Neural cell (in vitro differentiated cells): ENCODE measurements around the gene DHX30. TPM values are rescaled to one million over a fixed set of nuclear protein-coding genes. Genes with fewer than 3 reads are reported as not detected.

Source experiments
- H2AFZ ChIP-seq: fragments of 200-600, 300-800 bp; sonication (generic), shearing (Covaris generic); 2 replicates; pipeline ENCODE4 v1.6.0; 2014; ENCODE audit warnings: low read depth, mild to moderate bottlenecking, antibody characterized with exemption, low read length, moderate library complexity
- H3F3A ChIP-seq: fragments of 200-600 bp; shearing (Covaris generic); 2 replicates; pipeline ENCODE4 v1.6.1; 2016; ENCODE audit warnings: mild to moderate bottlenecking, moderate library complexity, mixed read lengths, antibody characterized with exemption, low read length; ENCODE audit not compliant: insufficient read depth, poor library complexity, severe bottlenecking
- H3K27ac ChIP-seq: fragments of 200-600, 300-800 bp; sonication (generic), shearing (Covaris generic); 2 replicates; pipeline ENCODE4 v1.5.1; 2014; ENCODE audit warnings: mild to moderate bottlenecking, low read length, moderate library complexity
- H3K27me3 ChIP-seq: fragments of 300-800, 200-600 bp; sonication (generic), shearing (Covaris generic); 2 replicates; pipeline ENCODE4 v1.6.0; 2014; ENCODE audit warnings: mild to moderate bottlenecking, low read depth, low read length, moderate library complexity; ENCODE audit not compliant: insufficient read depth
- H3K36me3 ChIP-seq: fragments of 300-800, 200-600 bp; sonication (generic), shearing (Covaris generic); 2 replicates; pipeline ENCODE4 v1.5.1; 2014; ENCODE audit warnings: mild to moderate bottlenecking, antibody characterized with exemption, low read length, moderate library complexity; ENCODE audit not compliant: insufficient read depth
- H3K4me2 ChIP-seq: fragments of 300-800, 200-600 bp; sonication (generic), shearing (Covaris generic); 2 replicates; pipeline ENCODE4 v1.6.0; 2014; ENCODE audit warnings: mild to moderate bottlenecking, low read length
- H3K4me3 ChIP-seq: fragments of 300-800, 200-600 bp; sonication (generic), shearing (Covaris generic); 2 replicates; pipeline ENCODE4 v1.5.1; 2014; ENCODE audit warnings: mild to moderate bottlenecking, low read length, moderate library complexity
- H3K79me2 ChIP-seq: fragments of 200-600 bp; shearing (Covaris generic); replicated peaks from 2 replicates; pipeline ENCODE4 v1.6.0; 2014; ENCODE audit warnings: mild to moderate bottlenecking, low read length, moderate library complexity; ENCODE audit not compliant: insufficient read depth
- H3K9ac ChIP-seq: fragments of 300-800, 200-600 bp; sonication (generic), shearing (Covaris generic); 2 replicates; pipeline ENCODE4 v1.6.1; 2016; ENCODE audit warnings: mild to moderate bottlenecking, low read length, mixed read lengths
- H3K9me2 ChIP-seq: fragments of 200-600 bp; shearing (Covaris generic); 2 replicates; pipeline ENCODE4 v1.6.1; 2016; ENCODE audit warnings: mild to moderate bottlenecking, low read length, mixed read lengths; ENCODE audit not compliant: insufficient read depth
- H3K9me3 ChIP-seq: fragments of 200-600, 300-800 bp; sonication (generic), shearing (Covaris generic); 2 replicates; pipeline ENCODE4 v1.6.1; 2016; ENCODE audit warnings: mild to moderate bottlenecking, mixed run types, low read length, moderate library complexity, mixed read lengths
- H4K20me1 ChIP-seq: fragments of 200-600 bp; shearing (Covaris generic); 2 replicates; pipeline ENCODE4 v1.6.1; 2016; ENCODE audit warnings: mild to moderate bottlenecking, mixed run types; ENCODE audit not compliant: insufficient read depth
- EP300 ChIP-seq: fragments of 450-650 bp; conservative IDR thresholded peaks from 2 replicates; pipeline ENCODE4 v1.6.1; 2014; ENCODE audit warnings: antibody characterized with exemption, mild to moderate bottlenecking, moderate library complexity; ENCODE audit not compliant: poor library complexity, severe bottlenecking
- EZH2 ChIP-seq: fragments of 200-600, 300-800 bp; shearing (Covaris generic), sonication (generic); IDR thresholded peaks from 2 replicates; pipeline ENCODE4 v1.6.1; 2014; ENCODE audit warnings: antibody characterized with exemption, low read length, borderline replicate concordance, mild to moderate bottlenecking; ENCODE audit not compliant: insufficient read depth, poor library complexity, severe bottlenecking
- MXI1 ChIP-seq: fragments of 450-650 bp; conservative IDR thresholded peaks from 2 replicates; pipeline ENCODE4 v1.6.1; 2014; ENCODE audit warnings: antibody characterized with exemption, mild to moderate bottlenecking; ENCODE audit not compliant: poor library complexity, severe bottlenecking
- POLR2AphosphoS5 ChIP-seq: IDR thresholded peaks from 2 replicates; pipeline ENCODE4 v1.6.1; 2012
- RAD21 ChIP-seq: fragments of 450-650 bp; conservative IDR thresholded peaks from 2 replicates; pipeline ENCODE4 v1.6.1; 2014; ENCODE audit warnings: antibody characterized with exemption, mild to moderate bottlenecking, moderate library complexity
- SMC3 ChIP-seq: fragments of 450-650 bp; conservative IDR thresholded peaks from 2 replicates; pipeline ENCODE4 v1.6.1; 2014; ENCODE audit warnings: antibody characterized with exemption, mild to moderate bottlenecking, moderate library complexity; ENCODE audit not compliant: poor library complexity
- TAF1 ChIP-seq: IDR thresholded peaks from 2 replicates; pipeline ENCODE4 v1.6.1; 2012; ENCODE audit warnings: low read depth
- polyA plus RNA-seq: library from polyadenylated mRNA; depleted of rRNA; stranded (reverse); fragments of >200 nt; gene quantifications from 2 replicates; pipeline ENCODE4 v1.2.3, GENCODE V29; 2014
- TF ChIP-seq, protein P1 (sequence below): fragments of 450-650 bp; IDR thresholded peaks from 2 replicates; pipeline ENCODE4 v1.5.1; 2014; ENCODE audit warnings: antibody characterized with exemption, mild to moderate bottlenecking, moderate library complexity; ENCODE audit not compliant: poor library complexity, severe bottlenecking
- TF ChIP-seq, protein P2 (sequence below): IDR thresholded peaks from 2 replicates; pipeline ENCODE4 v1.6.1; 2012; ENCODE audit warnings: borderline replicate concordance

Gene DHX30
- polyA plus RNA-seq, 1 donor from 2014 or later = 101 TPM

DNA sequence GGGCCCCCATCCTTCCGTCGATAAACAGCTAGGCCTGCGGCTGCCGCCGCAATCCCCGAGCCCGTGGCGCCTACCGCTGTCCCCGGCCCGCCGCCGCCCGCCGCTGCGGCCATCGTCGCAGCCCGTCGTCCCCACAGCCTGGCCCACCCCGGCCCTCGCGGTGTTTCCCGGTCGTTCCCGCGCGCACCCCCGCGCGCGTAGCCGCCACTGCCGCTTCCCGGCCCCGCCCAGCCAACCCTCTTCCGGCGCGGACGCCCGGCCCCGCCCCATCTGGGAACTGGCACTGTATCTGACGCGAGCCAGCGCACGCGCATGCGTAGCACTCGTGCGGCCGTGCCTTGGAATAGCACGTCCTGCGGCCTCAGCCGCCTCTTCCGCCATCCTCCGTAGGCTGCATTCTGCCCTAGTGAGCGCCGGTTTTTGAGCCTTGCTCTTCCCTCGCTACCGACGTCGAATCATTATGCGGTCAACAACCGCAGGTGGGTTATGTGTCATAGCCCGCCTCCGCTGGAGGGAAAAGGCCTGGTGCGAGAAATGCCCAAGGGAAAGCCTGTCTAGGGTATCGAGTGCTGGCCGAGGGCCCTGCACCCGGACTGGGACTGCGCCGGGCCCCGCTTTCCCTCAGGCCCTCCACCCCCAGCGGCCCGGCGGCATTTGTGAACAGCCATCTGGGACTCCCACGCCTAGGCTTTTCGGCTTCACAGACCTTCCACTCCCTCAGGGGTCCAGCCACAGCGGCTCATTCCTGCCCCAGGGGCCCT lies 21.1 kb upstream of the DHX30 start, which contains the start of gene SMARCC1:
SMARCC1 (minus strand) TSS at position 209 of the 761 bp plus-strand sequence; CDS start at position 113, 96 bp downstream.
- no peaks in the 10 kb centered on the region for H3K27me3 ChIP-seq
- H3K9me3 ChIP-seq = no peaks in the 10 kb centered on the region
- no peaks in the 10 kb centered on the region for H3K9me2 ChIP-seq
- H3K79me2 ChIP-seq = peaks cover 41% of the 10 kb centered on the region
- peak within 1 kb of the TSS; percentile 92 for H3K4me2 ChIP-seq
- peak within 1 kb of the TSS; percentile 94 for H3K27ac ChIP-seq
- no peaks in the 10 kb centered on the region for H3K36me3 ChIP-seq
- peak within 1 kb of the TSS; percentile 77 for H3K4me3 ChIP-seq
- peak within 1 kb of the TSS; percentile 85 for H2AFZ ChIP-seq
- TF ChIP-seq POLR2AphosphoS5 (peak; percentile 98), EP300 (peak; percentile 13), SMC3 (no peak), MXI1 (peak; percentile 78), RAD21 (no peak), EZH2 (no peak), TAF1 (peak; percentile 80)
- TF ChIP-seq, protein P1, sequence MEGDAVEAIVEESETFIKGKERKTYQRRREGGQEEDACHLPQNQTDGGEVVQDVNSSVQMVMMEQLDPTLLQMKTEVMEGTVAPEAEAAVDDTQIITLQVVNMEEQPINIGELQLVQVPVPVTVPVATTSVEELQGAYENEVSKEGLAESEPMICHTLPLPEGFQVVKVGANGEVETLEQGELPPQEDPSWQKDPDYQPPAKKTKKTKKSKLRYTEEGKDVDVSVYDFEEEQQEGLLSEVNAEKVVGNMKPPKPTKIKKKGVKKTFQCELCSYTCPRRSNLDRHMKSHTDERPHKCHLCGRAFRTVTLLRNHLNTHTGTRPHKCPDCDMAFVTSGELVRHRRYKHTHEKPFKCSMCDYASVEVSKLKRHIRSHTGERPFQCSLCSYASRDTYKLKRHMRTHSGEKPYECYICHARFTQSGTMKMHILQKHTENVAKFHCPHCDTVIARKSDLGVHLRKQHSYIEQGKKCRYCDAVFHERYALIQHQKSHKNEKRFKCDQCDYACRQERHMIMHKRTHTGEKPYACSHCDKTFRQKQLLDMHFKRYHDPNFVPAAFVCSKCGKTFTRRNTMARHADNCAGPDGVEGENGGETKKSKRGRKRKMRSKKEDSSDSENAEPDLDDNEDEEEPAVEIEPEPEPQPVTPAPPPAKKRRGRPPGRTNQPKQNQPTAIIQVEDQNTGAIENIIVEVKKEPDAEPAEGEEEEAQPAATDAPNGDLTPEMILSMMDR = peak; percentile 46
- TF ChIP-seq, protein P2, sequence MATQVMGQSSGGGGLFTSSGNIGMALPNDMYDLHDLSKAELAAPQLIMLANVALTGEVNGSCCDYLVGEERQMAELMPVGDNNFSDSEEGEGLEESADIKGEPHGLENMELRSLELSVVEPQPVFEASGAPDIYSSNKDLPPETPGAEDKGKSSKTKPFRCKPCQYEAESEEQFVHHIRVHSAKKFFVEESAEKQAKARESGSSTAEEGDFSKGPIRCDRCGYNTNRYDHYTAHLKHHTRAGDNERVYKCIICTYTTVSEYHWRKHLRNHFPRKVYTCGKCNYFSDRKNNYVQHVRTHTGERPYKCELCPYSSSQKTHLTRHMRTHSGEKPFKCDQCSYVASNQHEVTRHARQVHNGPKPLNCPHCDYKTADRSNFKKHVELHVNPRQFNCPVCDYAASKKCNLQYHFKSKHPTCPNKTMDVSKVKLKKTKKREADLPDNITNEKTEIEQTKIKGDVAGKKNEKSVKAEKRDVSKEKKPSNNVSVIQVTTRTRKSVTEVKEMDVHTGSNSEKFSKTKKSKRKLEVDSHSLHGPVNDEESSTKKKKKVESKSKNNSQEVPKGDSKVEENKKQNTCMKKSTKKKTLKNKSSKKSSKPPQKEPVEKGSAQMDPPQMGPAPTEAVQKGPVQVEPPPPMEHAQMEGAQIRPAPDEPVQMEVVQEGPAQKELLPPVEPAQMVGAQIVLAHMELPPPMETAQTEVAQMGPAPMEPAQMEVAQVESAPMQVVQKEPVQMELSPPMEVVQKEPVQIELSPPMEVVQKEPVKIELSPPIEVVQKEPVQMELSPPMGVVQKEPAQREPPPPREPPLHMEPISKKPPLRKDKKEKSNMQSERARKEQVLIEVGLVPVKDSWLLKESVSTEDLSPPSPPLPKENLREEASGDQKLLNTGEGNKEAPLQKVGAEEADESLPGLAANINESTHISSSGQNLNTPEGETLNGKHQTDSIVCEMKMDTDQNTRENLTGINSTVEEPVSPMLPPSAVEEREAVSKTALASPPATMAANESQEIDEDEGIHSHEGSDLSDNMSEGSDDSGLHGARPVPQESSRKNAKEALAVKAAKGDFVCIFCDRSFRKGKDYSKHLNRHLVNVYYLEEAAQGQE = peak; percentile 88
- peaks cover 10% of the 10 kb centered on the region for H3F3A ChIP-seq
- peaks cover 4% of the 10 kb centered on the region for H4K20me1 ChIP-seq
- H3K9ac ChIP-seq = peak within 1 kb of the TSS; percentile 93

DNA sequence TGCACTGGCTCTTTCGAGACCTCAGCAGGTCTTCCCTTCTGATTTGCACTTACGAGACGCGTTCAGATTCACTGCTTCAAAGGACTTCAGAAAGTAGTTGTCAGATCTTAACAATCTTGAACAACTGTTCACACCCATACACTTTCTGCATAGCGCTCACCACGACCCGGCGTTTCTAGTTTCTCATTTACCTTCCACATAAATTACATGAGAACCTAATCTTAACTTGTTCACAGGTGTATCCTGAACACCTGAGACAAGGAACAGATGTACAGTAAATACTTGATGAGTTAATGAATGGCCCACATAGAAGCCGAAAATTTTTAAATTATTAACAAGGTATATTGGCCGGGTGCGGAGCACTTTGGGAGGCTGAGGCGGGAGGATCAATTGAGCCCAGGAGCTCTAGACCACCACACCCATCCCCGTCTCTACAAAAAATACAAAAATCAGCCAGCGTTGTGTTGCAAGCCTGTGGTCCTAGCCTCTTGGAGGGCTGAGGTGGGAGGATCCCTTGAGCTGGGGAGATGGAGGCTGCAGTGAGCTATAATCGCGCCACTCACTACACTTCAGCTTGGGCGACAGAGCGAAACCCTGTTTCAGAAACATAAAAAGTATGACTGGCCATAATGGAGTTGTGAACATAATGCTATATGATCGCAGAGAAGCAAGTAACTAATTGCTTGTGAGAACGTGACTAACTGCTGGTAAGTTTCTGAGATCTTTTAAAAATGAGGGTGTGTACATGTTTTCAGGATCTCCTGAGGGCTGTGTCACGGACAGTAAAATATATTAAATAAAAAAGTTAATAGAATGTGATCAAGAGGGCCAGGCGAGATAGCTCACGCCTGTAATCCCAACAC lies 20.3 kb upstream of the DHX30 start:
- H3K27ac ChIP-seq = peak overlapping the region; percentile 94
- peak overlapping the region; percentile 77 for H3K4me3 ChIP-seq
- H4K20me1 ChIP-seq = peaks cover 4% of the 10 kb centered on the region
- H3K9ac ChIP-seq = peak overlapping the region; percentile 93
- H3K9me2 ChIP-seq = no peaks in the 10 kb centered on the region
- H3K9me3 ChIP-seq = no peaks in the 10 kb centered on the region
- peaks cover 35% of the 10 kb centered on the region for H3K79me2 ChIP-seq
- no peaks in the 10 kb centered on the region for H3K27me3 ChIP-seq
- H3F3A ChIP-seq = peaks cover 10% of the 10 kb centered on the region
- peak overlapping the region; percentile 74 for H3K4me2 ChIP-seq
- H2AFZ ChIP-seq = peak overlapping the region; percentile 85
- H3K36me3 ChIP-seq = no peaks in the 10 kb centered on the region
- TF ChIP-seq EZH2 (no peak), POLR2AphosphoS5 (no peak), TAF1 (no peak), EP300 (no peak), RAD21 (no peak)
- TF ChIP-seq, protein P2 = no peak
- TF ChIP-seq, protein P1 = no peak
